ENCODE data around the gene PARP3.

DNA sequence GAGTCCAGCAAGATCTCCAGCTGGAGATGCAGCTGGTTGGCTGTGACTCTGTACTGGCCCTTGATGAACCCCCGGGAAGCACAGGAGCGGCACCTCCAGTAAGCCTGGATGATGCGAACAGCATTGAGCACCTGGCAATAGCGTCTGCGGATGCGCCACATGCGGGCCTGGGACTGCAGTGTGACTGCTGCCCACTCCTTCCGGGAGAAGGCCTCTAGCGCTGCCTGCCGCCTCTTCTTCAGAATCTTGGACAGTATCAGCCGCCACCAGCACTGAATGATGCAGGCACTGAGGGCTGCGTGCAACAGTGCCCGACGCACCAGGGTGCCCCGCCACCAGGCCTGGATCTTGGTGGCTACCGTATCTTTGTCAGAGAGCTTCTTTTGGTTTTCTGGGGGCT is 47.2 kb upstream of the PARP3 start:
- TF ChIP-seq, protein P1, sequence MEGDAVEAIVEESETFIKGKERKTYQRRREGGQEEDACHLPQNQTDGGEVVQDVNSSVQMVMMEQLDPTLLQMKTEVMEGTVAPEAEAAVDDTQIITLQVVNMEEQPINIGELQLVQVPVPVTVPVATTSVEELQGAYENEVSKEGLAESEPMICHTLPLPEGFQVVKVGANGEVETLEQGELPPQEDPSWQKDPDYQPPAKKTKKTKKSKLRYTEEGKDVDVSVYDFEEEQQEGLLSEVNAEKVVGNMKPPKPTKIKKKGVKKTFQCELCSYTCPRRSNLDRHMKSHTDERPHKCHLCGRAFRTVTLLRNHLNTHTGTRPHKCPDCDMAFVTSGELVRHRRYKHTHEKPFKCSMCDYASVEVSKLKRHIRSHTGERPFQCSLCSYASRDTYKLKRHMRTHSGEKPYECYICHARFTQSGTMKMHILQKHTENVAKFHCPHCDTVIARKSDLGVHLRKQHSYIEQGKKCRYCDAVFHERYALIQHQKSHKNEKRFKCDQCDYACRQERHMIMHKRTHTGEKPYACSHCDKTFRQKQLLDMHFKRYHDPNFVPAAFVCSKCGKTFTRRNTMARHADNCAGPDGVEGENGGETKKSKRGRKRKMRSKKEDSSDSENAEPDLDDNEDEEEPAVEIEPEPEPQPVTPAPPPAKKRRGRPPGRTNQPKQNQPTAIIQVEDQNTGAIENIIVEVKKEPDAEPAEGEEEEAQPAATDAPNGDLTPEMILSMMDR (IDR thresholded peaks at IDR 0.05 in 8 of 11, conservative IDR thresholded peaks at IDR 0.05 in 3 of 11) = no peak
- no peak for TF ChIP-seq POLR2AphosphoS5 (IDR thresholded peaks at IDR 0.05)
- no peak for TF ChIP-seq POLR2A (IDR thresholded peaks at IDR 0.05)
